VCaP (cell line): Measurements from ENCODE around the gene CAPZA2.

Source experiments
- H3K27ac ChIP-seq: fragments of 450-650 bp; 2 replicates; pipeline ENCODE4 v1.5.1; 2017
- CTCF ChIP-seq: fragments of 450-650 bp; conservative IDR thresholded peaks from 2 replicates; pipeline ENCODE4 v1.5.1; 2017; ENCODE audit warnings: mild to moderate bottlenecking, moderate library complexity

CAPZA2 gene

GRCh38 chr7:116899308-116899707 is 36.9 kb downstream of the CAPZA2 start:
- TF ChIP-seq CTCF = no peak
- H3K27ac ChIP-seq = no peak overlapping the region

GRCh38 chr7:116901143-116901542 is 38.8 kb downstream of the CAPZA2 start:
- no peak for TF ChIP-seq CTCF
- H3K27ac ChIP-seq = no peak overlapping the region

GRCh38 chr7:116902867-116903266 is 40.5 kb downstream of the CAPZA2 start:
- no peak overlapping the region for H3K27ac ChIP-seq
- no peak for TF ChIP-seq CTCF

- no peak overlapping the region for H3K27ac ChIP-seq
- TF ChIP-seq CTCF = no peak
These were observed 44.0 kb downstream of the CAPZA2 start for GRCh38 chr7:116906391-116906790.

GRCh38 chr7:116910383-116910782 is 48.0 kb downstream of the CAPZA2 start:
- no peak for TF ChIP-seq CTCF
- H3K27ac ChIP-seq = no peak overlapping the region

- no peak for TF ChIP-seq CTCF
- no peak overlapping the region for H3K27ac ChIP-seq
These were observed 49.4 kb downstream of the CAPZA2 start for GRCh38 chr7:116911801-116912200.

GRCh38 chr7:116912269-116912909 is 50.0 kb downstream of the CAPZA2 start:
- no peak for TF ChIP-seq CTCF
- no peak overlapping the region for H3K27ac ChIP-seq
